GM19324 (cell line): ENCODE results near the gene CYP2S1.
"Not testable (repeated sequence)": the region's sequence is repeated elsewhere in the genome, so short reads cannot be mapped to it uniquely, and the experiment has no call there.

Experiments used
- ATAC-seq: cut with Tn5 transposase; IDR thresholded peaks from one replicate; pipeline ENCODE4 v1.9.1; 2021; ENCODE audit warnings: mild to moderate bottlenecking, moderate library complexity; ENCODE audit not compliant: unreplicated experiment, low FRiP score

Gene CYP2S1

GRCh38 chr19:41225238-41226052, 32.4 kb downstream of the CYP2S1 start:
- ATAC-seq = no peak

DNA sequence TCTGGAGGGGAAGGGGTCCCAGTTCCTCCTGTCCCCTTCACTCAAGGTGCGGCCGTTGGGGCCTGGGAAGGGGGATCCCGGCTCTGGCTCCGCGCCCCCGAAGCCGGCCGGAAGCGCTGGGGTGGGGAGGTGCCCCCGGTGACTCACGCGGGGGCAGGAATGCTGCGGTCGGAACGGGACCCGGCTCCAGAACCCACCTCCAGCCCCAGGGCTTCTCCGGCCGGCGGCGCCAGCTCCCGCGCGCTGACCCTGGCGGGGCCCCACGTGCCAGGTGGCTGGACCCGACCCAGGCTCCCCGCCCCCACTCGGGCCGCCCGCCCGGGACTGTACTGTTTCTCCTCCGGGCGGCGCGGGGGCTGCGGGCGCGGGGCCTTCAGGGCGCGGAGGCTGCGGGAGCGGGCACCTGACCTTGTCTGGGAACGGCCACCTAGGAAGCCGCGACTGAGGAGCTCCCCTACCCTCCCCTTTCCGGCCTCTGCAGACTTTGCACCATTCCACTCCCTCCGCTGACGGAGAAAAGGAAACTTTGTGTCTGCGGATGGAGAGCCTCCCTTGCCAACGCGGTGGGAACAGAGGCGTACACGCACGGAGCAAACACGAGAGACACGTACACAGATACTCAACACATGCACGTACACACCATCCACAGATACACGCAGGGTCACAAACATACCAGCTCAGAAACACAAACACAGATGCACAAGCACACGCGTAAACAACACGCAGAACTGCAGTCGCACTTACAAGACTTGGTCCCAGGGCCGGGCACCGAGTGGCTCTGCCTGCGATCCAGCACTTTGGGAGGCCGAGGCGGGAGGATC, 33.2 kb downstream of the CYP2S1 start:
- no peak for ATAC-seq

DNA sequence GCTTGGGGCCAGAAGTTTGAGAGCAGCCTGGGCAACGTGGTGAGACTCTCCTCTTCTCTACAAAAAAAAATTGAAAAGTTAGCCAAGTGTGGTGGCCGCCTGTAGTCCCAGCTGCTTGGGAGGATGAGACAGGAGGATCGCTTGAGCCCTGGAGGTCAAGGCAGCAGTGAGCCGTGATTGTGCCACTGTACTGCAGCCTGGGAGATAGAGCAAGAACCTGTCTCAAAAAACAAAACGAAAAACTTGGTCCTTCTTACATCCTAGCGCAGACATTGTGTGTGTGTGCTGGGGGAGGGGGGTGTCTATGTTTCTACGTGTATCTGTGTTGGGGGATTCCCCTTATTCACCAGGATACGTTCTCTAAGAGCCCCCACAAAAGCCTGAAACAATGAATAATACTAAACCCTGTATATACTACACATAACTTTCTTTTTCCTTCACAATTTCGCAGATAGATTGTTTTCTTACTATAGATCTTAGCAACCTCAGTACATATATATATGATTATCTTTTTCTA, 33.9 kb downstream of the CYP2S1 start:
- no peak for ATAC-seq

- ATAC-seq = no peak
These were observed 35.5 kb downstream of the CYP2S1 start for GRCh38 chr19:41228486-41228885.

DNA sequence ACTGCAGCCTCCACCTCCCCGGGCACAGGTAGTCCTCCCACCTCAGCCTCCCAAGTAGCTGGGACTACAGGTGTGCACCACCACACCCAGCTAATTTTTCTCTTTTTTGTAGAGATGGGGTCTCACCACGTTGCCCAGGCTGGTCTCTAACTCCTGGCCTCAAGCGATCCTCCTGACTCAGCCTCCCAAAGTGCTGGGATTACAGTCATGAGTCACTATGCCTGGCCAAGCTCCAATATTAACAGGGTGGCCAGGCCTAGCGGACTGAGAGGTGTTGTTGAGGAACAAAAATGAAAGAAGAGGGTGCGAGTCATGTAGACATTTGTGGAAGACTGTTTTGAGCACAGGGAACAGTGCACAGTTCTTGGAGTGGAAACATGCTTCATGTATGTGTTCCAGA, 36.3 kb downstream of the CYP2S1 start:
- ATAC-seq = not testable (repeated sequence)

DNA sequence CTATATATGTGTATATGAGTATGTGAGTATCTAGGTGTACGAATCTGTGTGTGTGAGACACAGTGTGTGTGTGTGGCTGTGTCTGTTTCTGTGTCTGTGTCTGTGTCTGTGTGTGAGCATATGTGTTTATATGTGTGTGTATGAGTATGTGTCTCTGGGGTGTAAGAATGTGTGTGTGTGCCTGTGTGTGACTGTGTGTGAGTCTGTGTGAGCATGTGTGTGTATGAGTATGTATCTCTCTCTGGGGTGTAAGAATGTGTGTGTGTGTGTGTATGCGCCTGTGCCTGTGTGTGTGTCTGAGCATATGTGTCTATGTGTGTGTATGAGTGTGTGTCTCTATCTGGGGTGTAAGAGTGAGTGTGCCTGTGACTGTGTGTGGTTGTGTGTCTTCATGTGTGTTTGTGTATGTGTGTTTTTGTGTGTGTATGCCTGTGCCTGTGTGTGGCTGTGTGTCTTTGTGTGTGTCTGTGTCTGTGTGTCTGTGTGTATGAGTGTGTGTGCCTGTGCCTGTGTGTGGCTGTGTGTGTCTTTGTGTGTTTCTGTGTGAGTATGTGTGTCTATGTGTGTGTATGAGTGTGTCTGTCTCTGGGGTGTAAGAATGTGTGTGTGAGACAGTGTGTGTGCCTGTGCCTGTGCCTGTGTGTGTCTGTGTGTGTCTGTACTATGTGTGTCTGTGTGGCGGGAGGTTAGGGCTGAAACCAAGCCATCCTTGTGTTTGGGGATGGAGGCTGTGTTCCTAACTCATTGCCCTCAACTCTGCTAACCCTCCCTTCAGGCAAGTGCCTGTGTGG, 37.2 kb downstream of the CYP2S1 start:
- no peak for ATAC-seq

- ATAC-seq = no peak
These were observed 39.7 kb downstream of the CYP2S1 start for GRCh38 chr19:41232686-41233085.

GRCh38 chr19:41233748-41234240, 40.8 kb downstream of the CYP2S1 start:
- no peak for ATAC-seq

DNA sequence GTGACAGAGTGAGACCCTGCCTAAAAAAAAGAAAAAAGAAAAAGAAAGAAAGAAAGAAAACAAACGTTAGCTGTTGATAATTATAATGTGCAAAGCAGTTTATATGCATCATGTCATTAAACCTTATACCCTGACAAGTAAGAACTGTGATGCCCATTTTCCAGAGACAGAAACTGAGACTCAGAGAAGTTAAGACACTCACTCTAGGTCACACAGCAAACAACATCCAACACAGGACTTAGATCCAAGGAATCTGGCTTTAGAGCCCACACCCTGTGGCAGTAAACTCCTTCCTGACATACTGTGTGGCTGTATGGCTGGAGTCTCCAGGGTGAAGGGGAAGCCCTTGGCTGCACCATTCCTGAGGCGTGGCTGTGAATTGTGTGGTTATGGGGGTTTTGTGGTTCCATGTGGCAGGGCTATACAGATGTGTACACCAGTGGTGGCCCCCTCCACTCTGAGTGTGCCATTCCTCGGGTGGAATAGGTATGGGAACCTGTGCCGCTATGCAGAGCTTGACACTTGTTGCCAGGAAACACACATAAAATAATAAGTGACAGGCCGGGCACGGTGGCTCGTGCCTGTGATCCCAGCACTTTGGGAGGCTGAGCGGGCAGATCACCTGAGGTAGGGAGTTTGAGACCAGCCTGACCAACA, 41.6 kb downstream of the CYP2S1 start:
- ATAC-seq = no peak

- no peak for ATAC-seq
These were observed 42.5 kb downstream of the CYP2S1 start for GRCh38 chr19:41235480-41235879.

DNA sequence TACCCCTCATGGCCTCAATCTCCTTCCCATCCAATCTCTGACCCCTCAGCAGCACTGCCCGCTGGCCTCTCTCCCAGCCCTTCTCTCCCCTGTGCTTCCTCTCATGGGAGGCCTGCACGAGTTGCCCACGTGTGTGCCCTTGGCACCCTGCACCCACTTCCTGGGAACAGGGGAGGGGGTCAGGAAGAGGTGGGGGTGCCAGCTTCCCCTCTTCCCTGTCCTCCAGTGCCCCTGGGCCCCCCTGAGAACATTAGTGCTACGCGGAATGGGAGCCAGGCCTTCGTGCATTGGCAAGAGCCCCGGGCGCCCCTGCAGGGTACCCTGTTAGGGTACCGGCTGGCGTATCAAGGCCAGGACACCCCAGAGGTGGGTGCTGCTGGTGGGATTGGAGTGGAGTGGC, 45.2 kb downstream of the CYP2S1 start:
- no peak for ATAC-seq

GRCh38 chr19:41239363-41239762, 46.3 kb downstream of the CYP2S1 start:
- ATAC-seq = no peak

DNA sequence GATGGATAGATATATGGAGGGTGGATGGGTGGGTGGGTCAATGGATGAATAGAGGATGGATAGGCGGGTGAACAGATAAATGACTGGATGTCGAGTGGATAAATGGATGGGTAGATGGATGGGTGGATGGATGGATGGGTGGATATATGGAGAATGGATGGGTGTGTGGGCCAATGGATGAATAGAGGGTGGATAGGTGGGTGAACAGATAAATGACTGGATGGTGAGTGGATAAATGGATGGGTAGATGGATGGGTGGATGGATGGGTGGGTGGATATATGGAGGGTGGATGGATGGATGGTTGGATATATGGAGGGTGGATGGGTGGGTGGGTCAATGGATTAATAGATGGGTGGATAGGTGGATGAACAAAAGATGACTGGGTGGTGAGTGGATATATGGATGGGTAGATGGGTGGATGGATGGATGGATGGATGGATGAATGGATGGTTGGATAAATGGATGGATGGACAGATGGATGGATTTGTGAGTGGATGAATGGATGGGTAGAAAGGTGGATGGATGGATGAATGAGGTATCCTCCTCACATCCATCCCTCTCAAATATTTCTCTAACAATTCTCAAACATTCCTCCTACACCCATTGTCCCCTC, 47.0 kb downstream of the CYP2S1 start:
- ATAC-seq = no peak

DNA sequence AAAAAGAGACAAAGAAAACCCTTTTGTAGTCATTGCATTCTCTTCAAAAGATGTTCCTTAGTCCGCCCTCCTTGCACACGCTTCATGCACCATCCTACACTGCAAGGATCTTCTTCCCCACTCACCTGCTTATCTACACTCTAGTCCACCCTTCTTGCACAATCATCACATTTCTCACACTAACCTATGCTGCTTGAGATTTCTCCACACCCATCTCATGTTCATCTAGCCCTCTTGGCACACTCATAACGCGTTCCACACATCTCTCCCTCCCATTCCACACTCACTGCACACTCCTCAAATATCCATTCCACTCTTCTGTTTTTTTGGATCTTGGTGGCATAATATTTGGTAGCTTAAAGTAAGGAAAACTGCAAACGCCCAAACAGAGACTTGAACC, 48.8 kb downstream of the CYP2S1 start:
- no peak for ATAC-seq

DNA sequence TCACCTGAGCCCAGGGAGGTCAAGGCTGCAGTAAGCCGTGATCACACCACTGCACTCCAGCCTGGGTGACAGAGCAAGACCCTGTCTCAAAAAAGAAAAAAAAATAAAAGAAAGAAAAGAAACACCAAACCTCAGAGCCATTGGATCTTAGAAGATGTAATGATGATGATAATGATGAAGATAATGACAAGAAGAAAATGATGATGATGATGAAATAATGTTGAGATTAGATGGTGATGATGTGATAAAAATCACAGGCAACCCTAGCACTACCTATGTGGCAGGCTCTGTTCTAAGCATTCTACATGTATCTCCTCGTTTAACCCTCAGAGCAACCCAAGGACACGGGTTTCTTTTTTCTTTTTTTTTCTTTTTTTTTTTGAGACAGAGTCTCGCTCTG, 51.1 kb downstream of the CYP2S1 start:
- ATAC-seq = no peak

GRCh38 chr19:41245843-41246242, 52.8 kb downstream of the CYP2S1 start:
- no peak for ATAC-seq

DNA sequence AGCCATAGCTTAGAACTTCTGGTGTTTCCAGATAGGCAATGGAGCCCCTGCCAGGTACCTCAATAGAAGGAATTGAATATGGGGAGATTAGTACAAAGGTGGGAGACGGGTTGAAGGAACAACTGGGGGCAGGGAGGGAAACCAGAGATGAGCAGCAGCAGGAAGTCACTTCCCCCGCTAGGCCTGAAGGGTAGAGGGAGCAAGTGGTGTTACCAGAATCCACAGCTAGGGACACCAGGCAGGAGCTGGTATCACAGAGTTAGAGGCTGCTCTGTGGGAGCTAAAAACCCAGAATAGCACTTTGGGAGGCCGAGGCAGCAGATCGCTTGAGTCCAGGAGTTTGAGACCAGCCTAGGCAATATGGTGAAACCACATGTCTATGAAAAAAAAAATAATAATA, 55.9 kb downstream of the CYP2S1 start:
- ATAC-seq = no peak

GRCh38 chr19:41249707-41250423, 56.8 kb downstream of the CYP2S1 start:
- ATAC-seq = no peak

- no peak for ATAC-seq
These were observed 60.6 kb downstream of the CYP2S1 start for GRCh38 chr19:41253660-41254059.
